Astrocyte of the cerebellum (primary cell): Measurements from ENCODE around the gene TSPEAR.

Source experiments
- DNase-seq: peaks from one replicate; pipeline ENCODE4 v3.0.0-alpha.2; 2011; ENCODE audit warnings: low read depth
- H3K4me3 ChIP-seq: 2 replicates; pipeline ENCODE4 v1.5.1; 2011; ENCODE audit warnings: mild to moderate bottlenecking, low read depth, low read length, moderate library complexity
- CTCF ChIP-seq: IDR thresholded peaks from 2 replicates; pipeline ENCODE4 v1.5.1; 2012; ENCODE audit warnings: low read length, low read depth, moderate library complexity, mild to moderate bottlenecking; ENCODE audit errors: missing control alignments
- in situ Hi-C: cut with HindIII; loops from 2 replicates; pipeline ENCODE4 v1.10.0; 2017; ENCODE audit warnings: low sequenced_read_pairs

Gene TSPEAR

GRCh38 chr21:44458971-44459711, 252.2 kb downstream of the TSPEAR start:
- no peak overlapping the region for H3K4me3 ChIP-seq
- in situ Hi-C loops, result no loop called here
- no peak for TF ChIP-seq CTCF
- DNase-seq, result no peak

GRCh38 chr21:44456915-44457736, 254.2 kb downstream of the TSPEAR start:
- in situ Hi-C loops, result no loop called here
- no peak overlapping the region for H3K4me3 ChIP-seq
- no peak for DNase-seq
- no peak for TF ChIP-seq CTCF

- H3K4me3 ChIP-seq, result peak overlapping the region; percentile 45
- DNase-seq, result no peak
- in situ Hi-C loops, result no loop called here
- TF ChIP-seq CTCF, result no peak
Observed at GRCh38 chr21:44456214-44456914, 255.0 kb downstream of the TSPEAR start.

- DNase-seq, result no peak
- in situ Hi-C loops, result no loop called here
- no peak for TF ChIP-seq CTCF
- H3K4me3 ChIP-seq, result peak overlapping the region; percentile 45
Observed at GRCh38 chr21:44455524-44456213, 255.7 kb downstream of the TSPEAR start.

GRCh38 chr21:44454747-44455523, 256.4 kb downstream of the TSPEAR start, which contains the start of gene LRRC3:
Gene LRRC3 (plus strand): TSS chr21:44455510. CDS start chr21:44456645, 1,135 bp downstream.
- no peak for TF ChIP-seq CTCF
- in situ Hi-C loops, result no loop called here
- peak; percentile 13 for DNase-seq
- H3K4me3 ChIP-seq, result peak within 1 kb of the TSS; percentile 45
